Femur (tissue), 1 donor: ENCODE results near the gene SPOCK2.

Source experiments
- DNase-seq: peaks from one replicate; pipeline ENCODE4 v3.0.0-alpha.2; 2017

The SPOCK2 gene

DNA sequence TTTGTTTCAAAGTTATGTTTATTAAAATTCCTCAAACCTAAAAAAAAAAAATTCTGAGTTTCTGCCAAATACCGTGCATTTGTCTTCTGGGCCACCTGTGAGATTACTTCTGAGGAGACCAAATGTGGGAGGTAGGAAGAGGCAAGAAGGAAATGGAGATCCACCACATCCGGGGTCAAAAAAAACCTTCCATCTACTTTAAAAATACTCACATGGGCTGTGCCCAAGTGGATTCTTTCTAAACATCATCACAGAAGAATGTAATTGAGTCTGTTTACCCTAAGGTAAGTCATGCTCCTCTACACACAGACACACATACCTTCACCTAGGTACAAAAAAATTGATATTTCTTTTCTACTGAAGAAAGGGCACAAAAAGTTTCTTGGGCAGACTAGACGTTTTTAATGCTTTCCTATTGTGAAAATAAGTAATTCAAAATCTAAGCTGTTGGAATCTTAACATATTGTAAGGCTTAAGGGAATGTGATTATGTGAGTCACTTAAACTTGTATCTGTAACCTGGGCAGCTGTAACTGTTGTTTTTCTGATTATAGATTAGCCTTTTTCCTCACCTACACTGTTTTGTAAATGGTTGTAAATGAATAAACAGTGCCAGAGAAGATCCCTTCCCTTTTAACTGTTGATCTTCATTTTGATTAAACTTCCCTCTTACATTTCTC, 19.1 kb upstream of the SPOCK2 start:
- no peak for DNase-seq

DNA sequence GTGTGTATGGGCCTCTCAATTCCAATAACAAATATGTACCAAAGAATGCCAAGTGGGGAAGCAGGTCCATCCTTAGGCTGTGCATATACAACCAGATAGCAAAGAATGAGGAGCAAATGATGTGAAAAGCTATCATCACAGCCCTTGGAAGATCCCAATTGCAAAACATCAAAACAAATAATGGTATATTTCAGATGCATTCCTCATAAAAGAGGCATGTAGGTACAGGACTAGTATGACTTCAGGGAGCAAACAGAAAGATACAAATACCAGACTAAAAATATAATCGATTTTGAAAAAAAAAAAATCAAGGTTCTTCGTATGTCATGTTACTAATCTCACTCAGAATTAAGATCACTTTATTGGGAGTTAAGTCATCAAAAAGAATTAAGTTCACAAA, 18.5 kb upstream of the SPOCK2 start:
- DNase-seq, result no peak

DNA sequence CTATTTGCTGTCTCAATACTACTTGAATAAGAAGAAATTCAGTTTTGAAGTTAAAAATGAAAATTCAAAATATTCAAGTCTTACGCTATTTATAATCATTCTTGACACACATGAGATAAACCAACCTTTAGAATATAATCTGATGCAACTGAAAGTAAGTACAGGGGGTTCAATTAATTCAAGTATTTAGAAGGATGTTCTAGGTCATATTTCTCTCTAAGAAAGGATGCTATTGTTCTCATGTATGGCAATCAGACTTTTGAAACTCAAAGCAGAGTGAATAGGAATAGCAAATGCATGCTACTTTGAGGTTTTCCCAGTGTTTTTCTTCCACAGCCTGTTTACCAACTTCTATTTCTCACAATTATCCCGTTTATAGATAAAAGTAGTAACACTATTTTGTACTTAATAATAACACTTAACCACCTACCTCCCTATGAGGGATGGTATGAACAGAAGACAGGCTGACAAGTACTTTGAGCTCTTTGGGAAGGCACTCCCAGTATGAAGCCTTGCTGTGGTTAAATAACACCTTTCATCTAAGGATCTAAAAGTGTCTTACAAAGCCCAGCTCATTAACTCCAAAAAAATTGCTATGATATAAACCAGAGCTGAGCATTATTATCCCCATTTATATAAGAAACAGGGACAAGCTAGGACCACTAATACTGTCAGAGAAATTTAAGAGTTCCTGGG, 18.0 kb upstream of the SPOCK2 start:
- DNase-seq, result no peak

DNA sequence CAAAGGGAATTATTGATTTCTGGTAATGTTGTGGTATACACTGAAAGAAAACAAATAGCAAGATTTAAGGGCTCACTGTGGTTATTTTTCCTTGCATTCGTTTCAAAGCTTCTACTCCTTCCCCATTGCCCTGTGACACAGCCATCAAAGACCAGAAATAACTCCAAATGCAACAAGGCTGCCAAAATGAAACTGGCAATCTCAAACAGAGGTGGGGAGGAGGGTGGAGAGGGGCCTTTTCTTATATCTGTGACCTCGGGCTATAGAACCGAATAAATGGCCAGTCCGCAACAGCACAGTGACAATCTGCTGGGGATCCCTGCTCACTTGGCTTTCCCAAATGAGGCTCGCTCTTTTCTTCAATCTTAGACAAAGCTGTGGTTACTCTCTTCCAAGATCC, 17.4 kb upstream of the SPOCK2 start:
- DNase-seq, result no peak

DNA sequence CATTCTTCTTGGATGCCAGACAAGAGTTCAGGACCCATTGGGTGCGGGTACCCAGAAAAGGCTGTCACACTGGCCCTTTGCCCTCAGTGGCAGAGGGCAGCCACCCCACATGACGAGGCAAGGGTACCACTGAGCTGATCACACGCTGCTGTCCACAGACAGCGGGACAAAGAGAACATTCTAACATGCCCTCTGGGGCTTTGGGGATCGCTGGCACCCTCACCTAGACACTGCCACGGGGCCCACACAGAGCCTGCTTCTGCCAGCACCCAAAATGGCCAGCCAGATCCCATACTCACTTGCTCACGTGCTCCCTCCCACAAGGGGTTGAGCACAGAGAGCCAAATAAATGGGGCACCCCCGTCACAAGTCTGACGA, 16.7 kb upstream of the SPOCK2 start:
- DNase-seq, result no peak

DNA sequence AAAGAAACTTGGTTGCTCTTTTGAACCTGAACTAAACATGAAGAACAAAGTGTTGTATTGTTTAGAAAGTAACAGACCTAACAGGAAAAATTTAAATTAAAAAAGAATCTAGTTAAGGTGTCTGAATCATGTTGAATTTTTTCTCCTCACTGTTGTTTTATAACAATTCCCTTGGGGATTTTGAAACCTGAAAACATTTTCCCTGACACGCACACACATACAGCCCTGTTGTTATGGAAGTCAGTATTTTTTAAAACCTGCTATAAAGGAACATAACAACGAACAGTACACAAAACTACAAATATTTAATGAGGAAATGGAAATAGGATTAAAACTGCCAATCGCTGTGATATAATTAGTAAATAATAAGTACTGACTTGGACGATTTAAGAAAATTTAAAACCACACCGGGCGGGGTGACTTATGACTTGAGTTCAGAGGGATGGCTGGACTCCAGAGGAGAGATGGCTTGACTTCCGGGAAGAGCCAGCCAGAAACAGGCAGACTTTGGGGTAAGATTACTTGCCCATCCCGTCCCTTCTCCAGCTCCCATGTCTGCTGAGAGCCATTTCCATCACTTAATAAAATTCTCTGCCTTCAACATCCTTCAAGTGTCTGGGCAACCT, 16.2 kb upstream of the SPOCK2 start:
- DNase-seq, result peak; percentile 31

DNA sequence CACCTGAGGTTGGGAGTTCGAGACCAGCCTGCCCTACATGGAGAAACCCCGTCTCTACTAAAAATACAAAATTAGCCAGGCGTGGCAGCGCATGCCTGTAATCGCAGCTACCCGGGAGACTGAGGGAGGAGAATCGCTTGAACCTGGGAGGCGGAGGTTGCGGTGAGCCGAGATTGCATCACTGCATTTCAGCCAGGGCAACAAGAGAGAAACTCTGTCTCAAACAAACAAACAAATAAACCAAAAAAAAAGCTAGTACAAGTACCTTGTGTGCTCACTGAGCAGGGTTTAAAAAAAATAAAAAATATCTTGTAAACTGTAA, 11.2 kb upstream of the SPOCK2 start:
- no peak for DNase-seq

DNA sequence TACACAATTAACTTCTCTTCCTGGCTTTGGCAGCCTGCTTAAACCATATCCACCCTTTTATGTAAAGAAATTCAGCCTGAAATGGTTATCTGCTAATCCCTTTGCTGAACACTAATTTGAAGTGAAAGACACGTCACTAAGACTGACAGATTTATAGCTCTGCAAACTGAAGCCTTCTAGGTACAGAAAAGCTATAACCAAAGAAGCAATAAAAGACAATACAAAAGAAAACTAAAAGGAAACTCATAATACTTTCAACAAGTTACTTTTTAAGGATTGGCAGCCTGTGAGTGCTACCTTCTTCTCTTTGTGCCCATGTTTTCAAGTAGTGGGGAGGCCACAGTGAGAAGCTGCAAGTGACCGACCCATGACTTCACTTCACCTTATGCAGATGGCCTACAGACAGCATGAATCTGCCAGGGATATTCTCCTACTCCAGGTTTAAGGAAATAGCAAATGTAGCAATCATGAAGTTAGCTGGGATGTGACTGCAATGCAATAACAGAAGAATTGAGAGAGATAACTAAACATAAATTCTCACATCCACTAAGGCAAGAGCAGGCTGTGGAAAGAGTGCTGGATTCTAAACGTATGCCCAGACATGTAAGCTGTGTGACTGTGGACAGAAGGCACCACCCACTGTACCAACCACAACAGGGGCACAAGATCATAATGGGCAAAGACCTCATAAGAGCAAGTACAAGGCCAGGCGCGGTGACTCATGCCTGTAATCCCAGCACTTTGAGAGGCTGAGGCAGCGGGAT, 10.7 kb upstream of the SPOCK2 start:
- no peak for DNase-seq

DNA sequence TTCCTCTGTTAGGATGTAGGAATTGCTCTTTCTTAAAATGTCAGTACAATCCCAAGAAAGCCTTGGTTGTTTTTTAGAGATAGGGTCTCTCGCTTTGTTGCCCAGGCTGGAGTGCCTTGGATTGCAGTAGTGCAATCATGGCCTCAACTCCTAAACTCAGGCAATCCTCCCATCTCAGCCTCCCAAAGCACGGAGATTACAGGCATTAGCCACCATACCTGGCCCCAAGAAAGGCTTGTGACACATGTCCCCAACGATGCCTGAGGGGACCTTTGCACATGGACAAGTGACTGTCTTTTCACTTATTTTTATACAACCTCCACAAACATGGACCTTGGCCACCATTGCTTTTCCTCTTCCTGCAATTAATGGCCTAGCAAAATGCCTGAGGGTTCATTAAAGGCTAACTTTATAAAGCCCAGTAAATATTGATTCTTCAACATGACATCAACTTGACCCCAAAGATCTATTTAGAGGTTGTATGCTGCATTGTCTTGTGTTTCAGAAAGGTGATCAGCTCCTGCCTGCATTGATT, 10.0 kb upstream of the SPOCK2 start:
- no peak for DNase-seq

DNA sequence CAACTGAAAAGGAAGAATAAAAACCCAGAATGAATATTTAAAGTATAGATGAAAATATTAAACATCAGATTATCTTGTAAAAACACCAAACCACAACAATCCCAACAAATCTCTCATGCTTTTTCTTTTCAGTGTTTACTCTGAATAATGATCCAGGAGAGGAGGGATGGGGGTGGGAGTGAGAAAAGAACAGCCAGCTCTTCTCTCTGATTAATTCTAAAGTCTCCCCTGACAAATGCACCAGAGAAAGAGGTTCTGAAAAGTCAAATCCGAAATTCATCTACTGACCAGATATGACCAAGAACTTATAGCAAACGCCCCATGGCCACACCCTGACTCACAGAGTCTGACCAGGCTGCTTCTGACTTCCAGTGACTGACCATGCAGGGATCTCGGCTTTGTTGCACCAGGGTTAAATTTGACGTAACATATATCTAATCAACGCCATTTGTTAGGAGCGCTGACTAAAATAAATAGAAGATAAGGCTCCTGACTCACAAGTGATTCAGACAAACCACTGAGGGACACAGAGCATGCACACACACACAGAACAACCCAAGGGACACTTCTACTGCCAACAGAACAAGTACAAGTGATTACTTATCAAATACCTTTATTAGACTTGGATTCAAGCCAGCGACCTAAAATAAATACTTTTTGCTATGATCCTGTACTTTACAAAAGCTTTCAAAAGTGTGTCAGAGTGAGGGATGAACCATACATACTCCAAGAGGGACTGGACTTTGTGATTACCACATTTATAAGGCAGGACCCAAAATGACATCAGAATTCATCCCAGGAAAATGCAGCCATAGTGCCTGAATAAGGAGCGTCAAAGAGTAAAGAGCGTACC, 9.3 kb upstream of the SPOCK2 start:
- DNase-seq, result no peak

DNA sequence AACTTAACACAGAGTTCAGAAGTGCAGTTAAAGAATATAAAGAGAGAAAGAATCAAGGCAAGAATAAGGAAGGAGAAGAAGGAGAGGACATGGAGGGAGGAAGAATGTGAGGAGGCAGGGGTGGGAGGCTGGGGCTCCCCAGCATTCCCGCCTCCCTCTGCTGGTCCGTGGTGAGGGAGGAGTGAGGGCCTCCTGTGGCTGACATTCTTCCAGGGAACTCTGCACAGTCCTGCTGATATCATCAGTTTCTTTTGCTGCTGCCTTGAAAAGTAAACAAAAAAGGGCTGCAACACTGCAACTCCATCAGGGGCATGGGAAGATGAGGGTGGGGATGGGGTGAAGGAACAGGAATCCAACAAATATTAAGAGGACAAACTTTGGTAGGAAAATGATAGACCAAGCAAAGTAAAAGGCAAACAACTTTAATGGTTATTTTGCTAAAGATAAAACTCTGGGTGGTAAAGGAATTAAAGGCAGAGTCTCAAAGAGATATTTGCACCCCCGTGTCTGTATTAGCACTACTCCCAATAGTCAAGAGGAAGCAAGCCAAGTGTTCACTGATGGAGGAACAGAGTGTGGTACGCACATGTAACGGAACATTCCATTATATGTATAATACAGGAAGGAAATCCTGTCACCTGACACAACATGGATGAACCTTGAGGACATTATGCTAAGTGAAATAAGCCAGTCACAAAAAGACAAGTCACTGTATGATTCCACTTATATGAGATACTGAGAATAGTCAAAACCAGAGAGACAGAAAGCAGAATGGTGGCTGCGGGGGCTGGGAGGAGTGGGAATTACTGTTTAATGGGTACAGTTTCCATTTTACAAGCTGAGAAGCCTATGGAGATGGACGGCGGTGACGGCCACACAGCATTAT, 8.0 kb upstream of the SPOCK2 start:
- DNase-seq, result no peak

DNA sequence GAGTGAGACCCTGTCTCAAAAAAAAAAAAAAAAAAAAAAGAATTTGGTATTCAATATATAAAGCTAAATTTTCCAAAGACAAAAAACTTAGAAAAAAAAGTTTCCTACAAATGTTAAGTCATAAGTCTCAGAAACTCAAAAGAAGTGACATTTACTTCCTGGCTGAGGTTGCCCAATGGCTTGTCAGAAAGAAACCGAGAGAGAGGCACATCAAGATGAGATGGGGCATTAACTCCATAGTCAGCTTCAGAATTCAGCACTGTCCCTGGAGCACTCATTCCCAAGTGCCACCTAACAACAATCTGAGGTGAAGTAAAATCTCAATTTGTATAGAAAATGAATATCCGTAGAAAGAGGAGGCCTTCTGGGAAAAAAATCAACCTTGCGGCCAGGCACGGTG, 6.8 kb upstream of the SPOCK2 start:
- no peak for DNase-seq

DNA sequence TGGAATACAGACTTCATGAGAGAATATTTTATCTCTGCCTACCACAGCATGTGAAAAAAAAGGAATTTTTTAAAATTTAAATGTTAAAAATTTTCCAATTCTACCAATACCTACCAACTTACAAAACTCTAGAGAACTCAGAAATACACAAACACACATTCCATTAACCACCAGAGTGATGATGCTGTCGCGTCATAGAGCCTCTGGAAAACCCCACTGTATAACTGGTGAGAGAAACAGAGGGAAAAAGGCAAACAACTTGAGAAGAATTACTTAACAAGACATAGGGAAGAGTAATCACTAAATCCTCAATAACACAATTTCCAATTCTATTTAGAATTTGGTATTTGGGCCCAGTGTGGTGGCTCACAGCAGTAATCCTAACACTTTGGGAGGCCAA, 6.2 kb upstream of the SPOCK2 start:
- no peak for DNase-seq

DNA sequence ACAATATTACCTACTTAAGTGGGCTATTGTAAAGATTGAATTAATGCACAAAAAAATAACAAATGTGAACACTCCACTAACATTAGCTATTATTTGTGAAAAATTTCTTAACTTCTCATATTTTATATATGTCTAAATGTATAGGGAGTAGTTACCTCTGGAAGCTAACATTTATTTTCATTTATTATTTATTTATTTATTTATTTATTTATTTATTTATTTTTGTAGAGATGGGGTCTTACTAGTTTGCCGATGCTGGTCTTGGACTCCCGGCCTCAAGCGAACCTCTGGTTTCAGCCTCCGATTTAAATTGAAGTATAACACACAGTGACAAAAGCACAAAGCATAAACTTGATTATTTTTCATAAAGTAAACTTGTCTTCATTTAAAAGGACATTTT, 5.1 kb upstream of the SPOCK2 start:
- DNase-seq, result no peak

DNA sequence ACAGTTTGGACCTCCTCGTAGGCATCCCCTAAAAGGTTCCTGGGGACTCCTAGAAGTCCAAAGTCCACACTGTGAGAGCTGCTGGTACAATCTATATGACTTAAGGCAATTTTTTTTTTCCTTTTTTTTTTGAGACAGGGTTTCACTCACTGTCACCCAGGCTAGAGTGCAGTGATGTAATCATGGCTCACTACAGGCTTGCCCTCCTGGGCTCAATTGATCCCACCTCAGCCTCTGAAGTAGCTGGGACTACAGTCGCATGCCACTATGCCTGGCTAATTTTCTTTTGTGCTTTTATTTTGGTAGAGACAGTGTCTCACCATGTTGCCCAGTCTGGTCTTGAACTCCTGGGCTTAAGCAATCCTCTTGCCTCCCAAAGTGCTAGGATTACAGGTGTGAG, 4.6 kb upstream of the SPOCK2 start:
- no peak for DNase-seq

DNA sequence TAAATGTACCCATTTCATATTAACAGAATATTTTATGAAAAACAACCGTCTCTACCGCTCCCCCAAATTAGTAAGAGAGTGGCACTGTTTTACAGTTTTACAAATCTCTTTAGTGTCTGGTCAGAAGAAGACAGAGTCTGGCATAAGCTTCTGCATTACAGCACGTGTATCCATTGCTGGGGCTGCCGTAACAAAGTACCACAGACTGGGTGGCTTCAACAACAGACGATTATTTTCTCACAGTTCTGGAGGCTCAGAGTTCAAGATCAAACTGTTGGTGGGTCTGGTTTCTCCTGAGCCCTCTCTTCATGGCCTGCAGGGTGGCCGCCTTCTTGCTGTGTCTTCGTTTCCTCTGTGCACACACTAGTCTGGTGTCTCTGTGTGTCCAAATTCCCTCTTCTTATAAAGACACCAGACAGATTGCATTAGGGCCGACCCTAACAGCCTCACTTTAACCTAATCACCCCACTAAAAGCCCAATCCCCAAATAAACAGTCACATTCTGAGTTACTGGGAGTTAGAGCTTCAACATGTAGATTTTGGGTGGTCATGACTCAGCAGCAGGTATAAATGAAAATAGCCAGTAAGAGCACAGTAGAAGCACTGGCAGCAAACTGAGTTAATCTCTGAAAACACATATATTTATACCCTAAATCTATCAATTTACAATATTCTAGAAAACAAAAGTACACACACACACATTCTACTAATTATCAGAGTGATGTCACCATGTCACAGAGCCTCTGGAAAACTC, 4.0 kb upstream of the SPOCK2 start:
- no peak for DNase-seq

DNA sequence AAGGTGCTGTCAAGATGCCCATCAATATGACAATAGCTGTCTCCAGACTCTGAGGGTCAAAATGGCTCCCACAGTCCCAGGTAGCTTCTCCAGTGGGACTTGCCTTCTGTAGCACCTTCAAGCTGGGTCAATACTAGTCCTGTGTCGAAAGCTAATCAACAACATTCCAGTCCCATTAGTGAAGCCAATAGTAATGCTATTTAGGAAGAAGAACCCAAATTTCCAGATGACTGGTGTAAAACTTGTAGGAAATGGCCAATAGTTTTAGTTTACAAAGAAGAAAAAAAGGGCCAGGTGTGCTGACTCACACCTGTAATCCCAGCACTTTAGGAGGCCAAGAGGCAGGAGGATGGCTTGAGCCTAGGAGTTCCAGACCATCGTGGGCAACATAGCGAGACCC, 2.0 kb upstream of the SPOCK2 start:
- no peak for DNase-seq

DNA sequence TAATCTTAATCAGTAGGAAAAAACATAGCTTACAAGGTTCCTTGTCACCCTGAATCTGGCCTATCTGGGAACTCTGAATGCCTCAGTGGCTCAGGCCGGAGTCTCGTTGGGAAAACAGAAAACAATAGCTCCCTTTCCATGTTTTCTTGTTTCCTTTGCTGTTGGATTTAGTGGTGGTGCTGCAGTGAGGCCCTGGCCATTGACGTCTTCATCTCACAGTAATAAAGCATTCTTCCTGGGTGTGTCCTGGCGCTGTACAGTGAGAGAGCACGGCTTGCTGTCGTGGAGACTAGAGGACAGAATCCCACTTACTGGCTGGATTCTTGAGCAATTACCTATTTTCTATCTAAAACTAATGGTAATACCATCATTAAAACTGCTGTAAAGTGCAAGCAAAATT, 1.3 kb upstream of the SPOCK2 start:
- DNase-seq, result no peak

DNA sequence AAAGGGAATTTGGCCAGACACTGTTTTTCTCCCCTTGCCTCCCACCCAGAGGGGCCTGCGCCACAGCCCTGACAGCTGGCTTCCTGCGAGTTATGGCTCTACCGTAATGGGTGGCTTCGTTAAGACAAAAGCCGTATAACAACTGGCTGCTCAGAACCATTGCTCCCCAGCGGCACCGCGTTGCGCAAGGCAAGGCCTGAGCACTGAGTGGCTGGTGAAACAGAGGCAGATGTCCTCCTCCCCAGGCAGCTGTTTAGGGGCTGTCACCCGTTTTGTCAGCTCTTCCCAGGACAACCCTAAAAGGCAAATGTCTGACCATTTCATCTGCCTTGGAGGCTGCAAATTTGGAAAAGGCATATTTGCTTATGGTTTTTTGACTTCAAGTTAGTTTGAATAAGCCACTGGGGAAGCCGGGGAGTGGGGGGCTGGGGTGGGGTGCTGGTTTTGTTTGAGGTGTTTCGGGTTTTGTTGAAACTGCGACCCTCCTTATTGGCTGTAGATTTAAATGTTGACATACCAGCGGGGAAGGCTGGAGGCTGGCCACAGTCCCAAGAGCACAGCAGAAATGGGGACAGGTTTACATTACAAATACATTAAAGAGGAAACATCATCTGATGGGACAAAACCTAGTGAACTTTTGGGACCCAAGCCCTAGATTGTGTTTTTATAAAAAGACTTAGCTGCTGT, 681 bp upstream of the SPOCK2 start:
- DNase-seq, result peak; percentile 65

DNA sequence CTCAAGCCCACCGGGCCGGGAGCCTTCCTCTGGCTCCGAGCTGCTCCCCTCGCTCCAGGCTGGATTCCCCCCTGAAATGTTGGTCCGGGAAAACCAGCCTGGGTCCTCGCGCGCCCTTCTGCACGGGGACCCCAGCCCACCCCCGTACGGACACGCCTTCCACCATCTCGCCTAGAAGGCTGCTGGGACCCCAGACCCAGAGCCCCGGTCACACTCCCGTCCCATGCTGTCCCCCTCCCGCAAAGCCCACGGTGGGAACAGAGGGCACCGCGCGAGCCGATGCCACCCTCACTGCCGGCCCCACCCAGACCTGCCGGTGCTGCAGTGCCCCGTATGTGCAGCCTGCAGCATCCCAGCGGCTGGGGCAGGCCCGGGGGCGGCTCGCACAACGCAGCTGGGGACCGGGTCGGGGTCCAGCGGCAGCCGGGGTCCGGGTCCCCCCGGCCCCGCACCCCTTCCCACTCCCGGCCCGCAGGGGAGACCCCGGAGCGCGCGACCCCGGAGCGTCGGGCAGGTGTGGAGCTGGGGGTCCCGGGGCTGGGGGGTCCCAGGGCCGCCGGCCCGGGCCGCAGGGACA, 871 bp downstream of the SPOCK2 start:
- peak; percentile 22 for DNase-seq
